Measurements from ENCODE around the gene RNF223. TPM values are rescaled to one million over a fixed set of nuclear protein-coding genes. Genes with fewer than 3 reads are reported as not detected.
A peak's percentile ranks its signal among the peaks of the same experiment; 100 is the strongest.

RNF223 gene
- total RNA-seq, 1 experiment from 2014 or later: 0.08 TPM

GRCh38 chr1:1026599-1027413 is 47.3 kb downstream of the RNF223 start:
- CTCF ChIA-PET: no interaction called here
- POLR2A ChIA-PET: no interaction called here

GRCh38 chr1:1025730-1026129 is 48.4 kb downstream of the RNF223 start:
- Histone ChIP-seq H3K27me3 (ENCODE audit: control insufficient read depth, insufficient read depth, low read length) (no peaks in the 10 kb centered on the region), H3K9me3 (ENCODE audit: control insufficient read depth, insufficient read depth, low read depth, low read length) (no peaks in the 10 kb centered on the region), H3K4me3 (ENCODE audit: low read depth in 2 of 2, low read length in 2 of 2) (no peak overlapping the region), H3K27ac (ENCODE audit: low read length) (no peak overlapping the region), H3K4me1 (ENCODE audit: control insufficient read depth, insufficient read depth, low read length) (peaks cover 43% of the 10 kb centered on the region), H3K36me3 (ENCODE audit: control insufficient read depth, insufficient read depth, low read length) (no peaks in the 10 kb centered on the region)
- ChIA-PET CTCF (no interaction called here), POLR2A (no interaction called here)
- ATAC-seq: no peak
- BruUV-seq (replicated peaks): no TSS peak
- intact Hi-C loops (cut with micrococcal nuclease; ENCODE audit: unreplicated experiment): no loop called here
- in situ Hi-C loops (cut with HindIII; ENCODE audit: low pct_unique_long_range_greater_than_20kb, low sequenced_read_pairs): no loop called here
- TF ChIP-seq SIN3A (IDR thresholded peaks at IDR 0.05; ENCODE audit: borderline replicate concordance, insufficient read depth, low read depth, low read length) (no peak), REST (IDR thresholded peaks at IDR 0.05; ENCODE audit: insufficient read depth in 1 of 2, low read depth in 2 of 2, low read length in 1 of 2) (no peak)
- DNase-seq (ENCODE audit: low read depth, low spot score): no peak

More at GRCh38 chr1:1026599-1027413, 47.3 kb downstream of the RNF223 start:
- H3K4me1 ChIP-seq (ENCODE audit: control insufficient read depth, insufficient read depth, low read length): peaks cover 35% of the 10 kb centered on the region
- ATAC-seq (no peak), DNase-seq (ENCODE audit: low read depth, low spot score) (no peak)
- no peaks in the 10 kb centered on the region for H3K36me3 ChIP-seq (ENCODE audit: control insufficient read depth, insufficient read depth, low read length)
- H3K4me3 ChIP-seq (ENCODE audit: low read depth in 2 of 2, low read length in 2 of 2): no peak overlapping the region
- H3K27ac ChIP-seq (ENCODE audit: low read length): no peak overlapping the region
- in situ Hi-C loops (cut with HindIII; ENCODE audit: low pct_unique_long_range_greater_than_20kb, low sequenced_read_pairs) (no loop called here), intact Hi-C loops (cut with micrococcal nuclease; ENCODE audit: unreplicated experiment) (no loop called here)
- no peak for TF ChIP-seq SIN3A (IDR thresholded peaks at IDR 0.05; ENCODE audit: borderline replicate concordance, insufficient read depth, low read depth, low read length)
- no TSS peak for BruUV-seq (replicated peaks)
- H3K9me3 ChIP-seq (ENCODE audit: control insufficient read depth, insufficient read depth, low read depth, low read length): no peaks in the 10 kb centered on the region
- no peaks in the 10 kb centered on the region for H3K27me3 ChIP-seq (ENCODE audit: control insufficient read depth, insufficient read depth, low read length)

- Histone ChIP-seq H3K27me3 (ENCODE audit: control insufficient read depth, insufficient read depth, low read length) (no peaks in the 10 kb centered on the region), H3K4me3 (ENCODE audit: low read depth in 2 of 2, low read length in 2 of 2) (no peak overlapping the region), H3K9me3 (ENCODE audit: control insufficient read depth, insufficient read depth, low read depth, low read length) (no peaks in the 10 kb centered on the region), H3K27ac (ENCODE audit: low read length) (peak overlapping the region; percentile 48; the same call in 1 of the 2 replicates), H3K4me1 (ENCODE audit: control insufficient read depth, insufficient read depth, low read length) (peaks cover 43% of the 10 kb centered on the region), H3K36me3 (ENCODE audit: control insufficient read depth, insufficient read depth, low read length) (no peaks in the 10 kb centered on the region; the same call in 1 of the 2 replicates)
- intact Hi-C loops (cut with micrococcal nuclease; ENCODE audit: unreplicated experiment) (no loop called here), in situ Hi-C loops (cut with HindIII; ENCODE audit: low pct_unique_long_range_greater_than_20kb, low sequenced_read_pairs) (no loop called here)
- DNase-seq (ENCODE audit: low read depth, low spot score): no peak
- ChIA-PET POLR2A (no interaction called here), CTCF (no interaction called here)
- ATAC-seq: peak; percentile 28
- TF ChIP-seq POLR2AphosphoS5 (IDR thresholded peaks at IDR 0.05; ENCODE audit: low read depth, low read length) (no peak), SIN3A (IDR thresholded peaks at IDR 0.05; ENCODE audit: borderline replicate concordance, insufficient read depth, low read depth, low read length) (no peak), TCF7L2 (IDR thresholded peaks at IDR 0.05; ENCODE audit: low read depth, low read length) (no peak)
- BruUV-seq (replicated peaks): no TSS peak
These were observed 49.1 kb downstream of the RNF223 start for GRCh38 chr1:1024771-1025699.

Measured in Panc1 (cell line).